CD4-positive, alpha-beta memory T cell (primary cell): ENCODE data around the gene LITAF. TPM values are rescaled to one million over a fixed set of nuclear protein-coding genes. Genes with fewer than 3 reads are reported as not detected.

Source experiments
- CTCF ChIA-PET: fragments of 350-600 bp; sonication (Branson Sonifier 250); formaldehyde crosslinking; loops from one replicate; lab custom pipeline; 2021; ENCODE audit warnings: inconsistent platforms; ENCODE audit not compliant: partially characterized antibody; lab: Charles Lee
- POLR2A ChIA-PET: fragments of 350-600 bp; sonication (Branson Sonifier 250); formaldehyde crosslinking; loops from one replicate; lab custom pipeline; 2021; ENCODE audit not compliant: partially characterized antibody; lab: Charles Lee
- DNase-seq, 5 donors: peaks; one replicate each; pipeline versions ENCODE4 v3.0.0 to v3.0.0-alpha.2; 2020 to 2022; ENCODE audit warnings: mixed read lengths in 1 of 5
- H3K27ac ChIP-seq: one replicate; pipeline ENCODE4 v1.7.0; 2013; ENCODE audit warnings: low read depth, low read length
- H3K27me3 ChIP-seq: 2 replicates; pipeline ENCODE4 v1.7.0; 2013; ENCODE audit warnings: mild to moderate bottlenecking, low read length, moderate library complexity; ENCODE audit not compliant: insufficient read depth
- H3K36me3 ChIP-seq: 2 replicates; pipeline ENCODE4 v1.7.0; 2013; ENCODE audit warnings: mild to moderate bottlenecking, low read length, moderate library complexity; ENCODE audit not compliant: insufficient read depth
- H3K4me1 ChIP-seq: 2 replicates; pipeline ENCODE4 v1.7.0; 2013; ENCODE audit warnings: mild to moderate bottlenecking, low read length, moderate library complexity; ENCODE audit not compliant: insufficient read depth
- H3K4me3 ChIP-seq, 2 donors: one replicate each; pipeline ENCODE4 v1.7.0; 2013; ENCODE audit warnings: low read length in 2 of 2, mild to moderate bottlenecking in 1 of 2
- H3K9me3 ChIP-seq, 2 donors: one replicate each; pipeline ENCODE4 v1.7.0; 2013; ENCODE audit warnings: low read length in 2 of 2, control low read depth in 1 of 2; ENCODE audit not compliant: control insufficient read depth in 1 of 2
- H3K27ac Mint-ChIP-seq, 7 donors: one replicate each; pipeline ENCODE4 v1.8.0; 2020 to 2021; ENCODE audit warnings: mixed read lengths in 7 of 7, mild to moderate bottlenecking in 6 of 7, inconsistent platforms in 3 of 7, moderate library complexity in 3 of 7
- H3K27me3 Mint-ChIP-seq, 2 donors: one replicate each; pipeline ENCODE4 v1.8.0; 2020 to 2021; ENCODE audit warnings: mixed read lengths in 2 of 2
- H3K36me3 Mint-ChIP-seq, 2 donors: one replicate each; pipeline ENCODE4 v1.8.0; 2020 to 2021; ENCODE audit warnings: mixed read lengths in 2 of 2, inconsistent platforms in 1 of 2, mild to moderate bottlenecking in 1 of 2
- H3K4me1 Mint-ChIP-seq, 4 donors: one replicate each; pipeline ENCODE4 v1.8.0; 2020 to 2021; ENCODE audit warnings: mixed read lengths in 4 of 4, mild to moderate bottlenecking in 1 of 4
- H3K4me3 Mint-ChIP-seq, 8 donors: one replicate each; pipeline ENCODE4 v1.8.0; 2020 to 2021; ENCODE audit warnings: mixed read lengths in 8 of 8, mild to moderate bottlenecking in 7 of 8, moderate library complexity in 6 of 8, inconsistent platforms in 3 of 8
- H3K9me3 Mint-ChIP-seq, 8 donors: one replicate each; pipeline ENCODE4 v1.8.0; 2020 to 2021; ENCODE audit warnings: mixed read lengths in 8 of 8, mild to moderate bottlenecking in 5 of 8, inconsistent platforms in 3 of 8, moderate library complexity in 1 of 8
- intact Hi-C: fragments of 100-400 bp; cut with micrococcal nuclease; formaldehyde crosslinking; loops from one replicate; pipeline ENCODE4 v1.15.1; 2023
- polyA plus RNA-seq, 2 donors: library from polyadenylated mRNA; unstranded; fragments of 300-500 nt; fragmentation: Illumina TruSeq; gene quantifications; one replicate each; pipeline ENCODE4 v1.2.3, GENCODE V29; 2021
- total RNA-seq, 2 experiments: library from RNA; stranded (reverse); gene quantifications; one replicate each; pipeline ENCODE4 v1.2.3, GENCODE V29; 2021

The LITAF gene
- total and polyA plus RNA-seq, 4 experiments from 2014 or later, result 155 to 496 (median 250) TPM

DNA sequence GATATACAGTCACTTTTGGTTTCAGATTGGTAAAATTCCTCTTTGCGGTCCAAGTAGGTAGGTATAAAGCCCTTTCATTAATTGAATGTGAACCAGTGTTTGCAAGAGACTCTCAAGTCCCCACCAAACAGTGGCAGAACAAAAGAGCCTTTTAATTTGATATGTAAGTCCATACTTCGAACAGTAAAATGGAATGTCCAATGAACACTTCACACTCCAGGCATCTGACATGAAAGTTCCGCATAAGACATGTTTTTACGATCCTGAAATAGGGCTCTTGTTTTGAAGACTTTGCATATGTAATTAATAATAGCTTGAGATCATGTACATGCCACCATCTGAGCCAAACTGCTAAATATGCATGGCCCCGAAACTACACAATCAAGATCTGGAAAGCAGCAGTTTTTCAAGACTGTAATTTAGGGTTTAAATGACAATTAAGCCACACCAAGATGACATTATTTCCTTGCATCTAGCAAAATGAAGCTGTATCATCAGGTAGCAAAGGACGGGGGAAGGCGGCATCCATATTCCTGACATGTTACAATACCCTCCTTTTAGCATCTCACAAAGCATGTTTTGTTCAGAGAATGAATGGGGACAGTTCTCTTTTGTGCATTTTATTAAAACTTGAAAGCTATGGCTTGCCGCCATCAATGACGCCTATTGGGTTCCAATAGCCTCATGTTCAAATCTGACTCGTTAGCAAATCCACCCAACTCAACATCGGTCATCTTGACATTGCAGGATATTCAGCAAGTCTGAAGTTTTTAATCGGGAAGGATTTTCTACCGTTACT lies 39.4 kb downstream of the LITAF start:
- H3K36me3 ChIP-seq, result peaks cover 46% of the 10 kb centered on the region
- intact Hi-C loops, result no loop called here

DNA sequence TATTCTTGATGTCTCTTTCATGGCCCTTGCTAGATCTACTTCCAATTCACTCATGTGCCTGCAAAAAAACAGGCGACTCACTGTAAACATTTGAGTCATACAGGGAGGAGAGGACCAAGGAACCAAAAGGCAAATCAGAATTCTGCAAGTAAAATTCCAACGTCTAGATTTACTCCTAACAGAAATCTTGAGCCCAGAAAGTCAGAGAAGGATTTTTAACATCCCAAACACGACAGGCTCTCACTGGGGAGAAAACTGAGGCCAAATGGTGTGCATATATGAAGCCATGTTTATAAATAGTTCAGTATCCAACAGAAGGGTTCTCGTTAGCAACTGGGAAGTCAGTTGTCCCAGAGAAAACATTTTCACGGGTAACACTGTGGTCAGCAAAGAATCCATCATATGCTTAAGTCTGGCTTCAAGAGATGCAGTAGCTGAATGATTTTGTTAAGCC lies 40.1 kb downstream of the LITAF start:
- Histone ChIP-seq H3K27ac (no peak overlapping the region), H3K36me3 (peaks cover 39% of the 10 kb centered on the region), H3K4me3 (no peak overlapping the region), H3K27me3 (no peaks in the 10 kb centered on the region), H3K4me1 (no peaks in the 10 kb centered on the region), H3K9me3 (no peaks in the 10 kb centered on the region)
- peaks cover 0 to 4% (median 0%) of the 10 kb centered on the region in 8 donors for H3K9me3 Mint-ChIP-seq
- H3K36me3 Mint-ChIP-seq, result peaks cover 43 to 56% of the 10 kb centered on the region in 2 donors
- ChIA-PET CTCF (interaction anchor here (1.8 kb wide), 1 partner anchor 9 kb away, joined by 4 read pairs; no protein-coding TSS in a partner anchor), POLR2A (interaction anchor here (0.6 to 1.3 kb wide), 3 partner anchors 9 to 139 kb away, joined by 3 to 5 read pairs (median 4); no protein-coding TSS in a partner anchor)
- H3K27me3 Mint-ChIP-seq, result no peaks in the 10 kb centered on the region
- H3K4me3 Mint-ChIP-seq, result peak overlapping the region in 1 of 8 donors; percentile 9
- intact Hi-C loops, result no loop called here
- DNase-seq, result no peak
- peak overlapping the region in 1 of 7 donors; percentile 47 for H3K27ac Mint-ChIP-seq
- peaks cover 4 to 14% (median 9%) of the 10 kb centered on the region in 4 donors for H3K4me1 Mint-ChIP-seq

More for the DNA sequence above, 39.4 kb downstream of the LITAF start:
- peak overlapping the region in 1 of 7 donors; percentile 36 for H3K27ac Mint-ChIP-seq
- no peaks in the 10 kb centered on the region for H3K27me3 Mint-ChIP-seq
- no peak for DNase-seq
- CTCF ChIA-PET, result interaction anchor here (1.8 kb wide), 1 partner anchor 9 kb away, joined by 4 read pairs; no protein-coding TSS in a partner anchor
- peaks cover 0 to 4% (median 0%) of the 10 kb centered on the region in 8 donors for H3K9me3 Mint-ChIP-seq
- Histone ChIP-seq H3K9me3 (no peaks in the 10 kb centered on the region), H3K4me3 (no peak overlapping the region), H3K27ac (no peak overlapping the region), H3K27me3 (no peaks in the 10 kb centered on the region), H3K4me1 (no peaks in the 10 kb centered on the region)
- peaks cover 47 to 62% of the 10 kb centered on the region in 2 donors for H3K36me3 Mint-ChIP-seq
- POLR2A ChIA-PET, result interaction anchor here (0.6 to 1.3 kb wide), 2 partner anchors 9 to 139 kb away, joined by 4 to 5 read pairs; no protein-coding TSS in a partner anchor
- no peak overlapping the region for H3K4me3 Mint-ChIP-seq
- peaks cover 3 to 11% (median 6%) of the 10 kb centered on the region in 4 donors for H3K4me1 Mint-ChIP-seq

DNA sequence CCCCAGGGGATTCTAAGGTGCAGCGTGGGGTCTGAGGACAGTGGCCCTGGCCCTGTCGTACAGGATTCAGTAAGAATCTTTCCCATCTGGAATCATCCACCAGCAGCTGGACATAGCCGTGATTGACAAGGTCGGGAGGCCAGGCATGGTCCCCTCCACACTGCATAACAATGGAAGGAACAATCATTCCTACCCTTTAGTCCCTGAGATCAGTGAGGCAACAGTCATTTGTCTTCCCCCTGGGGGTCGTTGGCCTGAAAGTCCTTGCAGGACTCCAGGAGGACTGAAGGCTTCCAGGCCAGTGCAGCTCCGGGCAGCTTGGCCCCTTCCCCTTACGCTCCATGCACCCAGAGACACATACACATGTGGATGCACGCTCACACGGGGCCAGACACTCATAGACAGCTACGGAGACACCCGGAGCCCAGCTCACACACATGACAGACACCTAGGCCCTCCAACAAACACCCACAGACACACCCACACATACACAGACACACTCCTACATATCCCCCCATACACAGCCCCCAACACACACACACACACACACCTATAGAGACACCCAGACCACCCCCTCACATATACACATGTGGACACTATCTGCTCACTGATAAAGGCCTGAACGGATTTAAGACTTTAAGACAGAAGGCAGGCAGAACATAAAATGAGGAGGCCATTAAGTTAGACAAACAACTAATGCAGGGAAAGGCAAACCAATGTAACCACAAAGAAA lies 42.9 kb downstream of the LITAF start:
- Histone ChIP-seq H3K27me3 (no peaks in the 10 kb centered on the region), H3K4me1 (no peaks in the 10 kb centered on the region), H3K27ac (no peak overlapping the region), H3K4me3 (no peak overlapping the region), H3K9me3 (no peaks in the 10 kb centered on the region), H3K36me3 (peaks cover 13% of the 10 kb centered on the region)
- CTCF ChIA-PET, result no interaction called here
- no peak for DNase-seq
- Mint-ChIP-seq H3K27ac (peak overlapping the region in 4 of 7 donors; percentile 4 to 55 (median 22)), H3K4me3 (no peak overlapping the region), H3K36me3 (peaks cover 18 to 31% of the 10 kb centered on the region in 2 donors), H3K27me3 (no peaks in the 10 kb centered on the region), H3K9me3 (no peaks in the 10 kb centered on the region), H3K4me1 (peaks cover 5 to 21% (median 12%) of the 10 kb centered on the region in 4 donors)
- intact Hi-C loops, result no loop called here
- POLR2A ChIA-PET, result no interaction called here

DNA sequence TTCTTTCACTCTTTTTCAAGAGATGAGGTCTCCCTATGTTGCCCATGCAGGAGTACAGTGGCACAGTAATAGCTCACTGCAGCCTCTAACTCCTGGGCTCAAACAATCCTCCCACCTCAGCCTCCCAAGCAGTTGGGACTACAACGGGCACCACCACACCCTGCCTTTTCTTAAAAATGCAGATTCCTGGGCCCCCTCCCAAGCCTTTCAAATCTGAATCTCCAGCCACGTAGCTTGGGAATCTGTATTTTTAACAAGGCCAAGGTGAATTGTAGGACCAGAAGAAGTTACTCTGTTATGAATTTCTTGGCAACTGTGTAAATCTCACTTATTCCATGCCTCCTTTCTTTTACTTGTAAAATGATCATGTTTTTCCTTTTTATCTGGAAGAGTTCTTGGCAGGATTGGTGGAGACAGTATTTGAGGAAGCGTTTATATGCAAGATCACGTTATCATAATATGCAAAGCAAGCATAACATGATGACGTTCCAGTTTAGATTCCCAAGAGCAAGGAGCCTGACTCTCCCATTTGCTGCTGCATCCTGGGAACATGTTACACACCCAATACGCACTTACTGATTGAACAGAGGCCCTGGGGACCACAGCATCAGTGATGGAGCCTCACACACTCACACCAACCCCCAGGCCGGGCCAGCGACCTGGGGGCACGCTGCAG lies 44.5 kb downstream of the LITAF start:
- no peaks in the 10 kb centered on the region for H3K4me1 ChIP-seq
- H3K4me3 ChIP-seq, result no peak overlapping the region
- Mint-ChIP-seq H3K4me3 (no peak overlapping the region), H3K27me3 (no peaks in the 10 kb centered on the region), H3K36me3 (peaks cover 2 to 14% of the 10 kb centered on the region in 2 donors), H3K4me1 (peaks cover 5 to 23% (median 12%) of the 10 kb centered on the region in 4 donors), H3K9me3 (no peaks in the 10 kb centered on the region), H3K27ac (peak overlapping the region in 6 of 7 donors; percentile 1 to 79 (median 30))
- POLR2A ChIA-PET, result interaction anchor here (1.0 to 1.2 kb wide), 2 partner anchors 15 to 44 kb away, joined by 3 read pairs; no protein-coding TSS in a partner anchor
- intact Hi-C loops, result no loop called here
- no peaks in the 10 kb centered on the region for H3K27me3 ChIP-seq
- no peak overlapping the region for H3K27ac ChIP-seq
- H3K9me3 ChIP-seq, result no peaks in the 10 kb centered on the region
- CTCF ChIA-PET, result no interaction called here
- DNase-seq, result no peak
- no peaks in the 10 kb centered on the region for H3K36me3 ChIP-seq

DNA sequence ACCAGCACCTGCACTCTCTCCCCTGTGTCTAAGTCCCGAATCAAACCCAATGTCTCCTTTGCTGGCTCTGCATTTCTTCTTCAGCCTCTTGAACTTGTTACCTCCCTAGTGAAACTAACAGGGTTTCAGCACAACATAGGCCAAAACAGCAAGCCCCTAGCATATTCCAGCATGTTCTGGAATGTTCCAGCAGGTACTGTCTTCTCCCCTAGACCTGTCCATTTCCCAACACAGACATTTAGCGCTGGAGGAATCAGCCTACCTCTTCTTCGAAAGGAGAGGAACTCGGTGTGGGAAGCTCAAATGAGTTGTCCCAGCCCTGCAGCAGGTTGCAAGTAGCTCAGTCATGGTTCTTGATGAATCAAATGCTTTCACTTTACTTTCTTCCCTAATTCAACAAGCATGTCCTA lies 47.1 kb downstream of the LITAF start:
- CTCF ChIA-PET, result interaction anchor here (1.1 to 1.9 kb wide), 2 partner anchors 10 to 175 kb away, joined by 3 to 4 read pairs; no protein-coding TSS in a partner anchor

DNA sequence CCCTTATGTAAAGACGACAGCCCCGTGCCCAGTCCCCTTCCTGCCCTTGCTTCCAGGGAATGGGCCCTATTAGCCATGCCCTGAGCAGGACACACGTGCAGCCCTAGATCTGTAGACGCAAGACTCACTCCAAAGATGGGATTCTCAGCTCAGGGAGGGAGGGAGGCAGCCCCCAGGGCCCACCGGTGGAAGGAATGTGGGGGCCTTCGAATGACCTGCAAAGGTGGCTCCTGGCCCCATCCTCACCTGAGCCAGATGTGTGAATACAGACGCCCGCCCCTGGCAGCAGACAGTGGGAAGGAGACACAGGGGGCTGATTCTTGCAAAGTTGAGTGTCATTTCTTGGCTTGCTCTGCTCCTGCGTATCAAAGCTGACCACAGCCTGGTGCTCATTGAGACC lies 47.8 kb downstream of the LITAF start:
- Mint-ChIP-seq H3K36me3 (no peaks in the 10 kb centered on the region), H3K27ac (peak overlapping the region in 2 of 7 donors; percentile 27 to 40), H3K9me3 (no peaks in the 10 kb centered on the region), H3K4me1 (peaks cover 4 to 15% (median 10%) of the 10 kb centered on the region in 4 donors), H3K4me3 (no peak overlapping the region), H3K27me3 (no peaks in the 10 kb centered on the region)
- Histone ChIP-seq H3K27ac (no peak overlapping the region), H3K4me3 (no peak overlapping the region), H3K9me3 (no peaks in the 10 kb centered on the region), H3K27me3 (no peaks in the 10 kb centered on the region), H3K4me1 (no peaks in the 10 kb centered on the region), H3K36me3 (no peaks in the 10 kb centered on the region)
- POLR2A ChIA-PET, result interaction anchor here (1.2 kb wide), 1 partner anchor 47 kb away, joined by 3 read pairs; no protein-coding TSS in a partner anchor
- DNase-seq, result no peak
- CTCF ChIA-PET, result interaction anchor here (2.5 kb wide), 1 partner anchor 102 kb away, joined by 13 read pairs; no protein-coding TSS in a partner anchor
- intact Hi-C loops, result loop anchor here (10.0 kb wide), 1 partner anchor 526 kb away; no protein-coding TSS in a partner anchor

More for the DNA sequence above, 47.1 kb downstream of the LITAF start:
- Mint-ChIP-seq H3K36me3 (no peaks in the 10 kb centered on the region), H3K27me3 (no peaks in the 10 kb centered on the region), H3K4me1 (peaks cover 4 to 18% (median 12%) of the 10 kb centered on the region in 4 donors), H3K4me3 (no peak overlapping the region), H3K27ac (peak overlapping the region in 6 of 7 donors; percentile 2 to 53 (median 28)), H3K9me3 (no peaks in the 10 kb centered on the region)
- no peaks in the 10 kb centered on the region for H3K27me3 ChIP-seq
- H3K4me1 ChIP-seq, result no peaks in the 10 kb centered on the region
- no peaks in the 10 kb centered on the region for H3K36me3 ChIP-seq
- H3K4me3 ChIP-seq, result no peak overlapping the region
- intact Hi-C loops, result loop anchor here (10.0 kb wide), 1 partner anchor 525 kb away; no protein-coding TSS in a partner anchor
- no peak for DNase-seq
- H3K9me3 ChIP-seq, result no peaks in the 10 kb centered on the region
- POLR2A ChIA-PET, result interaction anchor here (1.0 to 1.2 kb wide), 2 partner anchors 21 to 46 kb away, joined by 3 read pairs; no protein-coding TSS in a partner anchor
- H3K27ac ChIP-seq, result no peak overlapping the region
